ENCODE data around the gene FBF1.
"Not testable (repeated sequence)": the region's sequence is repeated elsewhere in the genome, so short reads cannot be mapped to it uniquely, and the experiment has no call there.

The FBF1 gene

DNA sequence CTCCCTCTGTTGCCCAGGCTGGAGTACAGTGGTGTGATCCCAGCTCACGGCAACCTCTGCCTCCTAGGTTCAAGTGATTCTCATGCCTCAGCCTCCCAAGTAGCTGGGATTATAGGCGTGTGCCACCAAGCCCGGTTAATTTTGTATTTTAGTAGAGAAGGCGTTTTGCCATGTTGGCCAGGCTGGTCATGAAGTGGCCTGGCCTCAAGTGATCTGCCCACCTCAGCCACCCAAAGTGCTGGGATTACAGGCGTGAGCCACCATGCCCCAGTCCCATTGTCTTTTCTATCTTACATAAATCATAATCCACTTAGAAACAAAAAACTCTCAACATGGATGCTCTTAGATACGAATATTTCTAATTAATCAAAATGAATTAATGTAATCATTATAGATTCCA is 34.3 kb upstream of the FBF1 start:
- not testable (repeated sequence) for H3K27me3 ChIP-seq (ENCODE audit: control insufficient read depth in 1 of 2, insufficient read depth in 2 of 2, low read length in 2 of 2); H3K36me3 ChIP-seq (ENCODE audit: insufficient read depth, low read length); H3K27ac ChIP-seq (ENCODE audit: low read depth, low read length); H3K9me3 ChIP-seq (ENCODE audit: low read length); H3K4me3 ChIP-seq (ENCODE audit: low read depth in 1 of 2, low read length in 2 of 2); H3K9ac ChIP-seq (ENCODE audit: low read length)
- H3K4me1 ChIP-seq (ENCODE audit: insufficient read depth, low read length): peaks cover 14% of the 10 kb centered on the region

DNA sequence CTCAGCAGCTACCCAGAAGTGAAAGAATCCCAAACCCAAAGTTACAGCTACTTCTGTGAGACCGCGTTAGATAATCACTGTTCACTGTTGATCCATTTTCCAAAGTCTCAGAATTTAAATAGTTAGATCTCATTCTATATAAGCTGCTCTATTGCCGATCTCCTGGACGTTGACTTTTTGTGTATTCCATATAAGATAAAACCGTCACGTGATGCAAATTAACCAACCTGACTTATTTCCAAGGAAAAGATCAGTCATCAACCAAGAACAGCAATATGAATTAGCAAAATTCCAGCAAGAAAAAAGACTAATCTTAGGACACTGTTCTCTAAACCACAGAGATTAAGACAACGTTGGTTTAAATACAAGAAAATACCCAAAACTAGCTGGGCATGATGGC is 29.8 kb upstream of the FBF1 start:
- Histone ChIP-seq H3K9ac (ENCODE audit: low read length) (no peak overlapping the region), H3K4me3 (ENCODE audit: low read depth in 1 of 2, low read length in 2 of 2) (no peak overlapping the region), H3K27me3 (ENCODE audit: control insufficient read depth in 1 of 2, insufficient read depth in 2 of 2, low read length in 2 of 2) (no peaks in the 10 kb centered on the region), H3K36me3 (ENCODE audit: insufficient read depth, low read length) (no peaks in the 10 kb centered on the region), H3K27ac (ENCODE audit: low read depth, low read length) (no peak overlapping the region), H3K4me1 (ENCODE audit: insufficient read depth, low read length) (no peaks in the 10 kb centered on the region), H3K9me3 (ENCODE audit: low read length) (no peaks in the 10 kb centered on the region)

DNA sequence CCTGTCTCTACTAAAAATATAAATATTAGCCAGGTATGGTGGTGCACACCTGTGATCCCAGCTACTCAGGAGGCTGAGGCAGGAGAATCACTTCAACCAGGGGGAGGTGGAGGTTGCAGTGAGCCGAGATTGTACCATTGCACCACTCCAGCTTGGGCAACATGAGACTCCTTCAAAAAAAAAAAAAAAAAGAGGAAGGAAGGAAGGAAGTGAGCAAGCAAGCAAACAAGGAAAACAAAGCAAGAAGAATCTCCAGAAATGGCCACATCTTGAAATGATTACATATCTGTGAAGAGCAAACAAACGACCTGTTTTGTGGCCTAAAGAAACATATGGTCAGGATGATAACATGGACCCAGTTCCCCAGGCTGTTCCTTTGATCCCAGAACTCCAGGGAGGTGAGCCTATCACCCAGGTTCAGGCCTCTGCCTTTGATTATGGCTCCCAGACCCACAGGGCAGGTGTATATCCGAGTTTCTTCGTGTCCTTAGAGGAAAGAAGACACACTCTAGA is 29.2 kb upstream of the FBF1 start:
- Histone ChIP-seq H3K9ac (ENCODE audit: low read length) (no peak overlapping the region), H3K27ac (ENCODE audit: low read depth, low read length) (no peak overlapping the region), H3K36me3 (ENCODE audit: insufficient read depth, low read length) (no peaks in the 10 kb centered on the region), H3K9me3 (ENCODE audit: low read length) (no peaks in the 10 kb centered on the region), H3K4me3 (ENCODE audit: low read depth in 1 of 2, low read length in 2 of 2) (no peak overlapping the region), H3K4me1 (ENCODE audit: insufficient read depth, low read length) (no peaks in the 10 kb centered on the region), H3K27me3 (ENCODE audit: control insufficient read depth in 1 of 2, insufficient read depth in 2 of 2, low read length in 2 of 2) (no peaks in the 10 kb centered on the region)

GRCh38 chr17:75969044-75969443 is 28.2 kb upstream of the FBF1 start:
- not testable (repeated sequence) for H3K27ac ChIP-seq (ENCODE audit: low read depth, low read length); H3K9me3 ChIP-seq (ENCODE audit: low read length); H3K36me3 ChIP-seq (ENCODE audit: insufficient read depth, low read length); H3K4me3 ChIP-seq (ENCODE audit: low read depth in 1 of 2, low read length in 2 of 2); H3K4me1 ChIP-seq (ENCODE audit: insufficient read depth, low read length); H3K9ac ChIP-seq (ENCODE audit: low read length); H3K27me3 ChIP-seq (ENCODE audit: control insufficient read depth in 1 of 2, insufficient read depth in 2 of 2, low read length in 2 of 2)

DNA sequence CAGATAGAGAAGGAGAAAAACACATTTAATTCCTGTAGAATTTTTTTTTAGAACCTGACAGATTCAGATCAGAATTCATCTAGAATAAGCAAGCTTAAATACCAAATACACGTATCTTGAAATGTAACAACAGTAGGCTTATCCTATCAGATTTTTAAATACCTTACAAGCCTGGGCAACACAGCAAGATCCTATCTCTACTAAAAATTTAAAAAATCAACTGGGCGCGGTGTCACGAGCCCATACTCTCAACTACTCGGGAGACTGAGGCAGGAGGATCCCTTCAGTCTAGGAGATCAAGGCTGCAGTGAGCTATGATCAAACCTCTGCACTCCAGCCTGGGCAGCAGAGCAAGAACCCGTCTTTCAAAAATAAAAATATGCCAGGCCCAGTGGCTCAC is 24.6 kb upstream of the FBF1 start:
- no peaks in the 10 kb centered on the region for H3K27me3 ChIP-seq (ENCODE audit: control insufficient read depth in 1 of 2, insufficient read depth in 2 of 2, low read length in 2 of 2)
- no peak overlapping the region for H3K9ac ChIP-seq (ENCODE audit: low read length)
- no peaks in the 10 kb centered on the region for H3K9me3 ChIP-seq (ENCODE audit: low read length)
- no peak overlapping the region for H3K27ac ChIP-seq (ENCODE audit: low read depth, low read length)
- no peaks in the 10 kb centered on the region for H3K36me3 ChIP-seq (ENCODE audit: insufficient read depth, low read length)
- H3K4me1 ChIP-seq (ENCODE audit: insufficient read depth, low read length): no peaks in the 10 kb centered on the region
- H3K4me3 ChIP-seq (ENCODE audit: low read depth in 1 of 2, low read length in 2 of 2): no peak overlapping the region

GRCh38 chr17:75959839-75960511 is 19.1 kb upstream of the FBF1 start:
- Histone ChIP-seq H3K27ac (ENCODE audit: low read depth, low read length) (no peak overlapping the region), H3K27me3 (ENCODE audit: control insufficient read depth in 1 of 2, insufficient read depth in 2 of 2, low read length in 2 of 2) (no peaks in the 10 kb centered on the region), H3K9ac (ENCODE audit: low read length) (no peak overlapping the region), H3K9me3 (ENCODE audit: low read length) (no peaks in the 10 kb centered on the region), H3K4me1 (ENCODE audit: insufficient read depth, low read length) (no peaks in the 10 kb centered on the region), H3K4me3 (ENCODE audit: low read depth in 1 of 2, low read length in 2 of 2) (no peak overlapping the region), H3K36me3 (ENCODE audit: insufficient read depth, low read length) (peaks cover 15% of the 10 kb centered on the region)

DNA sequence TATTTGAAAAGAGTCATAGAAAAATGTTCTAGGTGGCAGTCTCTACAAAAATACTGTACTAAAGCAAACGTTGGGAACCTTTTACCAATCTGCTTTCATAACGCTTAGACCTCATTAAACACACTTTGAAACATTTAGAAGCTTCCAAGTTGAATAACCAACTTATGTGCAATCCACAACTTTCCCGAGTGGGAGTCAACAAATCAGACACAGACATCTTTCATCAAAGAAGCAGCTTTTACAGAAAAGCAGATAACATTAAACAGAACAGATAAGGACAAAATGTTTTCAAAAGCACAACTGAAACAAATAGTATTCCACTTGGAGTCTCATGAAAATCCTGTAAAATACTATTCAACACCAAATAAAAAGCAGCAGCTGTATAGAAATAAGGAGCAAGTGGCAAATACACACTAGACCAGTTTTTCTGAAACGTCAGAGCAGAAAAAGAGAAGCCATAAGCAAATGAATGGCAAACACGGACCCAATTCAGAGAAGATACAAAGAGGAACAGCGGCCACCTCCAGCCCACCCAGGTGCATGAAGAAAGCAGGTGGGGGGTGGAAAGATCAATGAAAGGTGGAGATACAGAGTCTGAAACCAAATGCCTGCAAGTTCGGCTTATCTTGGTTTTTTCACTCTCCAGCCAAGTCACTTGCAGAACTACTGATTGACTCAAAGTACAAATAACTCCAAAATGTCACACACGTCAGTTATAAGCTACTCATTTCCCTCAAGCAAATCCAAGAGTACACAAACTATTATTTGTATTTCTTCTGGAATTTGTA is 18.4 kb upstream of the FBF1 start:
- Histone ChIP-seq H3K4me1 (ENCODE audit: insufficient read depth, low read length) (no peaks in the 10 kb centered on the region), H3K4me3 (ENCODE audit: low read depth in 1 of 2, low read length in 2 of 2) (no peak overlapping the region), H3K9me3 (ENCODE audit: low read length) (no peaks in the 10 kb centered on the region), H3K9ac (ENCODE audit: low read length) (no peak overlapping the region), H3K27me3 (ENCODE audit: control insufficient read depth in 1 of 2, insufficient read depth in 2 of 2, low read length in 2 of 2) (no peaks in the 10 kb centered on the region), H3K36me3 (ENCODE audit: insufficient read depth, low read length) (peaks cover 21% of the 10 kb centered on the region), H3K27ac (ENCODE audit: low read depth, low read length) (no peak overlapping the region)

- Histone ChIP-seq H3K9me3 (ENCODE audit: low read length) (no peaks in the 10 kb centered on the region), H3K27me3 (ENCODE audit: control insufficient read depth in 1 of 2, insufficient read depth in 2 of 2, low read length in 2 of 2) (no peaks in the 10 kb centered on the region), H3K4me1 (ENCODE audit: insufficient read depth, low read length) (no peaks in the 10 kb centered on the region), H3K4me3 (ENCODE audit: low read depth in 1 of 2, low read length in 2 of 2) (no peak overlapping the region), H3K9ac (ENCODE audit: low read length) (no peak overlapping the region), H3K27ac (ENCODE audit: low read depth, low read length) (no peak overlapping the region), H3K36me3 (ENCODE audit: insufficient read depth, low read length) (peaks cover 66% of the 10 kb centered on the region)
Measured at GRCh38 chr17:75950855-75951554, 10.2 kb upstream of the FBF1 start.

GRCh38 chr17:75950421-75950820 is 9.6 kb upstream of the FBF1 start:
- no peaks in the 10 kb centered on the region for H3K9me3 ChIP-seq (ENCODE audit: low read length)
- H3K36me3 ChIP-seq (ENCODE audit: insufficient read depth, low read length): peaks cover 66% of the 10 kb centered on the region
- no peaks in the 10 kb centered on the region for H3K27me3 ChIP-seq (ENCODE audit: control insufficient read depth in 1 of 2, insufficient read depth in 2 of 2, low read length in 2 of 2)
- H3K9ac ChIP-seq (ENCODE audit: low read length): no peak overlapping the region
- no peak overlapping the region for H3K4me3 ChIP-seq (ENCODE audit: low read depth in 1 of 2, low read length in 2 of 2)
- no peak overlapping the region for H3K27ac ChIP-seq (ENCODE audit: low read depth, low read length)
- no peaks in the 10 kb centered on the region for H3K4me1 ChIP-seq (ENCODE audit: insufficient read depth, low read length)

GRCh38 chr17:75945211-75945610 is 4.4 kb upstream of the FBF1 start:
- Histone ChIP-seq H3K4me1 (ENCODE audit: insufficient read depth, low read length) (peaks cover 3% of the 10 kb centered on the region), H3K27me3 (ENCODE audit: control insufficient read depth in 1 of 2, insufficient read depth in 2 of 2, low read length in 2 of 2) (no peaks in the 10 kb centered on the region), H3K36me3 (ENCODE audit: insufficient read depth, low read length) (peaks cover 28% of the 10 kb centered on the region), H3K27ac (ENCODE audit: low read depth, low read length) (no peak overlapping the region), H3K9me3 (ENCODE audit: low read length) (no peaks in the 10 kb centered on the region), H3K9ac (ENCODE audit: low read length) (no peak overlapping the region), H3K4me3 (ENCODE audit: low read depth in 1 of 2, low read length in 2 of 2) (no peak overlapping the region)

DNA sequence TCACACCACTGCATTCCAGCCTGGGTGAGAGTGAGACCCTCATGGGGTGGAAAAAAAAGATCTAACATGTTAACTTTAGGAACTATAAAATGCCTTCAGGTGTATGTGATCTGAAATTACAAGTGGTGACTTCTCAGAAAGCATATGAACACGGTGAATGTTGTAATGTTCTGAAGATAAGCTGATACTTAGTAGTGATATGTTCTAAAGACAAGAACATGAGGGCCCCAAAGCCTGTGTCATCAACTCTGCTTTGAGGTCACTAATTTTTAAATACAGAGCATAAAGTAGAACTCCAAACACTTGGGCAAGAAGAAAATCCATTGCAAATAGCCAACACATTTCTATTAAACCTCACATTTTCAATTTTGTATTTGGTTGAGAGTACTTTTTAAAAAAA is 2.6 kb upstream of the FBF1 start:
- Histone ChIP-seq H3K27ac (ENCODE audit: low read depth, low read length) (no peak overlapping the region), H3K36me3 (ENCODE audit: insufficient read depth, low read length) (peaks cover 17% of the 10 kb centered on the region), H3K9ac (ENCODE audit: low read length) (no peak overlapping the region), H3K9me3 (ENCODE audit: low read length) (no peaks in the 10 kb centered on the region), H3K27me3 (ENCODE audit: control insufficient read depth in 1 of 2, insufficient read depth in 2 of 2, low read length in 2 of 2) (no peaks in the 10 kb centered on the region), H3K4me3 (ENCODE audit: low read depth in 1 of 2, low read length in 2 of 2) (no peak overlapping the region), H3K4me1 (ENCODE audit: insufficient read depth, low read length) (peaks cover 6% of the 10 kb centered on the region)

Measured in muscle layer of colon (tissue), 2 donors.